HG02981 (cell line): ENCODE measurements around the gene CEND1.

Source experiments
- ATAC-seq: cut with Tn5 transposase; IDR thresholded peaks from one replicate; pipeline ENCODE4 v1.9.1; 2021; ENCODE audit warnings: mild to moderate bottlenecking, moderate library complexity; ENCODE audit not compliant: unreplicated experiment

The CEND1 gene

GRCh38 chr11:789943-790342 is at the start of gene CEND1:
CEND1 (minus strand) TSS chr11:790090; CDS start chr11:788576, 1,514 bp downstream.
- no peak for ATAC-seq

DNA sequence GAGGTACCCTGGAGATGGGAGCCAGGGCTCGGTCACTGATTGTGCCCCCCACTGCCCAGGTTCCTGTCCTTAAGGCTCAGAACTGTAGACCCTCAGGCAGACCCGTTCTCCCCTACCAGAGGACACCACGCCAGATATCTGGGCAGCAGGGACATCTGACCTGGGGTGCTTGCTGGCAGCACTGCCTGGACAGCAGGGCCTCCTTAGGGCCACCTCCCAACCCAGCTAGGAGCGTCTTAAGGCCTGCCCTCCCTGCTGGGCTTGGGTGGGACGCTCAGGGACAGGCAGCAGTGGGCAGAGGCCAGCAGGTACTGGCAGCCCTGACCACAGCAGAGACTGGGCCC is 49.4 kb upstream of the CEND1 start:
- ATAC-seq: no peak

DNA sequence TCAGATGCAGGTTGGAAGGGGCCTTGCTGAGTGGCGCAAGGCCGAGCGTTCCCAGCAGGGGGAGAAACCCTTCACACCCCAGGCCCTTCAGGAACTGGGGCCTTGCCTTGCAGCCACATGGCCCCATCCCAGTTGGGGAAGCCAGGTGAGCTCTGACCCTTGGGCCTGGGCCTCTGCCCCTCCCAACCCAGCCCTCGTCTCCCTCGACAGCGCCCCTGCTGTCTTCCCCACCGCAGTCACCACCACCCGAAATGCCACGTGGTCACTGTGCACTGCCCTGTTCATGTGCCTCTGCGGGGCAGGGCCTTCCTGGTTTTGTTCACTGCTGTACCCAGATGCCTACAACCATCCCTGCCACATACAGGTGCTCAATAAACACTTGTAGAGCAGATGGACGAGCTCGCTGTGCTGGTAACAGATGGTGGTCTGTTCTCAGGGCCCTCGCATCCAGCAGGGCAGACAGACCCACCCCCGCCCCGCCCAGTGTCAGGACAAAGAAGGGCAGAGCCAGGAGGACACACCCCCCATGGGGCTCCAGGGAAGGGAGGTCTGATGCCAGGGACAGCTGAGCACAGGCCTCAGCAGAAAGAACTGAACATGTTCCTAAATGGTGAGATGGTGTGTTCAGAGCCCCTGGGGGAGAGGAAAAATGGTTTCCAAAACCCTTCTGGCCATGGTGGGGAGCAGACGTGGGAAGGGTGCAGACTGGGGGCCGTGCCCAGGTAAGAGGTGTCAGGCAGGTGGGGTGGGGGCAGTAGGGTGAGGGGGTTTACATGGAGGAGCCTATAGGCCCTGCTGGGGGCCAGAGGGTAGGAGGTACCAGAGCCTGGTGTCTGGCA is 48.8 kb upstream of the CEND1 start:
- no peak for ATAC-seq

GRCh38 chr11:837990-838307 is 48.1 kb upstream of the CEND1 start:
- ATAC-seq: no peak

DNA sequence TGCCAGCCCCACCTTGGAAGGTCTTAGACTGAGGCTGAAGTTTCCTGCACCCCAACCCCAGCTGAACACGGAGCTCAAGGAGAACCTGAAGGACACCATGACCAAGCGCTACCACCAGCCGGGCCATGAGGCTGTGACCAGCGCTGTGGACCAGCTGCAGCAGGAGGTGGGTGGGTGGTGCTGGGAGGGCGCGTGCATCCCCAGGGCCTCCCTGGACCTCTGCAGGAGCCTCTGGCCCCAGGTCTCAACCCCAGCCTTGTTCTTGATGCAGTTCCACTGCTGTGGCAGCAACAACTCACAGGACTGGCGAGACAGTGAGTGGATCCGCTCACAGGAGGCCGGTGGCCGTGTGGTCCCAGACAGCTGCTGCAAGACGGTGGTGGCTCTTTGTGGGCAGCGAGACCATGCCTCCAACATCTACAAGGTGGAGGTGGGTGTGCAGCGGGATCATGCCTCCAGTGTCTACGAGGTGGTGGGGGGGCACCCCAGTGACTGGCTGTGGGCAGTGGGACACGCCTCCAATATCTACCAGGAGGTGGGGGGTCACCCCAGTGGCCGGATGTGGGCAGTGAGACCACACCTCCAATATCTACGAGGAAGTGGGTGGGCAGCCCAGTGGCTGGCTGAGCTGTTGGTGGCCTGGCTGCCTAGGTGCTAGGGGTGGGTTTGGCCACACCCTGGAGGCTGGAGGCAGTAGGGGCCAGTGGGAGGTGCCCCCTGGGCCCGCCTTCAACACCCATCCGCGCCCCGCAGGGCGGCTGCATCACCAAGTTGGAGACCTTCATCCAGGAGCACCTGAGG is 47.5 kb upstream of the CEND1 start:
- no peak for ATAC-seq

- no peak for ATAC-seq
These were observed 46.8 kb upstream of the CEND1 start for GRCh38 chr11:836700-837099.

- ATAC-seq: no peak
These were observed 46.4 kb upstream of the CEND1 start for GRCh38 chr11:836274-836673.

- ATAC-seq: no peak
These were observed 44.8 kb upstream of the CEND1 start for GRCh38 chr11:834371-835316.

DNA sequence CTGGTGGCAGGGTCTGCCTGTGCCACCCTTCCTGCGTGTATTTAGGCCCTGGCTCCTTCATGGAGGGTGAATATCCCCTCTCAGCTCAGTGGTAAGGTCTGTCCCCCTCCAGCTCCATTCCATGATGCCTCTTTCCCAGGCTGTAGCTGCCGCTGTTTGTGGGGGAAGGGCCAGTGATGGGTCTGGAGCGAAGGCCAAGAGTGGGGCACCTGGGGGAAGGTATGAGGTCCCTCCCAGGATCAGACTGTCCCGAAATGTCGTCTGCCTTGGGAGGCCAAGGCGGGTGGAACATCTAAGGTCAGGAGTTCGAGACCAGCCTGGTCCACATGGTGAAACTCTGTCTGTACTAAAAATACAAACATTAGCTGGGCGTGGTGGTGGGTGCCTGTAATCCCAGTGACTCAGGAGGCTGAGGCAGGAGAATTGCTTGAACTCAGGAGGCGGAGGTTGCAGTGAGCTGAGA is 44.0 kb upstream of the CEND1 start:
- no peak for ATAC-seq

DNA sequence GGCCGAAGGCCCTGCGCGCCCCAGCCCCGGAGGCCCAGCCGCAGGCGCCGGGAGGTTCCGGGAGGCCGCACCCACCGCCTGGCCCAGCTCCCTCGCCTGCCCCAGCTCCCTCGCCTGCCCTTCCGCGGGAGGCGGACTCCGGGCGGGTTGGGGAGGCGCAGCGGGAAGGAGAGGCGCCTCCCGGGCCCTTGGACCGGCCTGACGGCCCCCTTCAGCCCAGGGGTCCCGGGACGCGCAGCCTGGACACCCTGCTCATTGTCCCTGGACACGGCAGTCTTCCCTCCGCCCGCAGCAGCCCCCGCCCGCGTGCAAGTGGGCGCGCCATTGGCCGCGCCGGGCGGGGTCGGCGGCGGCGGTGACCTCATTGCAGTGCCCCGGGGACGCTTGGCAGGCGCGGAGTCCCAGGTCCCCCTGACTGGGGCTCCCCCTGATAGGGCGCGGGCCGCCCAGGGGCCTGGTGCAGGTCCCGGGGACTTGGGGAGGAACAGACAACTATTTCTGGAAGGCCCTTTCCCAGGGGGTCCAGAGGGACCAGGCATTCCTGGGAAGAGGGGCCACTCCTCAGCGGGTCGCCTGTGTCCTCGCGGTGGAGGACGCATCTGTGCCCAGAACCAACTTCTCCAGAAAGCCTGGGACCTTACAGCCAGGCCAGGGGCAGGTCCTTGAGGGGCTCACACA is 43.4 kb upstream of the CEND1 start:
- no peak for ATAC-seq

DNA sequence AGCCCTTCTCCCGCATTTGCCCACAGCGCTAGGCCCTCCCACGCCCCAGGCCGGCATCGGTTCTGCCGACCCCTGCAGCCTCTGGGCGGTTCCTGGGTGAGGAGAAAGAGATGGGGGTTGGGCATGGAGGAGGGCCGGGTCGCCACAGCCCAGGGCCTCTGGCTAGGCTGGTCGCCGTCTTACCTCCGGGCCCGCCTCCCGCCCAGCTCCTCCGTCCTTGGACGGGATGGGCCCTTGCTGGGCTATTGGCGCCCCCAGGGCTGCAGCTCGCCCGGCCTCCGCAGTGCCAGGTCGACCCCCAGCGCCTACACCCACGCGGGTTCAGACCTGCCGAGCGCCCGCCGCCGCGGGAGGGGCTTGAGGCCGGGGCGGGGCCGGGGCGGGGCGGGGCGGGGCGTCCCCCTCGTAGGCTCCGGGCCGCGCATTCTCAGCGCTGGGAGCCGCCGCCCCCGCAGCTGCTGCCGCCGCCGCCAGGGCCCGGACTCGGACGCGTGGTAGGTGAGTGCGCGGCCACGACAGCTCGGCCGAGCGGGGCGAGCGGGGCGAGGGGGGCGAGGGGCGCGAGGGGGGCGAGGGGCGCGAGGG is 42.7 kb upstream of the CEND1 start, which contains the start of gene CD151:
CD151 (plus strand) TSS at position 424 of the 585 bp plus-strand sequence. CDS start 3,118 bp downstream, outside the sequence.
- peak; percentile 40 for ATAC-seq

- no peak for ATAC-seq
These were observed 42.2 kb upstream of the CEND1 start for GRCh38 chr11:831961-832528.

DNA sequence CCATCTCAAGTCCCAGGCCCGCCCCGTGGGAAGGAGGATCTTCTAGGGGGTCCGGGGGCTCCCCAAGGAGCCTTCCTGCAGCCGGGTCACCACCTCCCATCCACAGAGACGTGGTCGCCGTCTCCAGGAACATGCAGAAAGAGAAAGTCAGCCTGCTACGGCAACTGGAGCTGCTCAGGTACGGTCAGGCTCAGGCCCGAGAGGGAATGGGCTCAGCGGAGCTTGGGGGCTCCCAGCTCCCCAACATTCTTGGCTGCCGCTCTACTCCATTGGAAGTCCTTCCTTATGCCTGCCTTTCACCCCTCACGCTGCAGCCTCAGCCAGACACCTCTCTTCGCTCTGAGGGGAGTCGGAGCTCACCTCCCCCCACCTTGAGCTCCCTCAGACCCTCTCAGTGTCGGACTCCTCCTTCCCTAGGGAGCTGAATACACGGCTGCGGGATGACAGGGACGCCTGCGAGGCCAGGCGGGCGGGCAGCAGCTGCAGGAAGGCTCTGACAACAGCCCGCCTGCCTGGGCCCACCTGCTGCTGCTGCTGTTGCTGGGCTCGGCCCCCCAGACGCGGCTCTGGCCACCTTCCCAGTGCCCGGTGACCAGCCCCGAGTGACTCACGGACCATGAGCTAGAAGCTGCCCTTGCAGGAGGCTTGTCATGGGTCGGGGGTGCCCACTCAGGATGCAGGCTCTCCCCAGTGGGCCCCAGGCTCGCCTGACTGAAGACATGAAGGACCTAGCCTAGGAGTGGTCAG is 41.4 kb upstream of the CEND1 start:
- ATAC-seq: no peak

DNA sequence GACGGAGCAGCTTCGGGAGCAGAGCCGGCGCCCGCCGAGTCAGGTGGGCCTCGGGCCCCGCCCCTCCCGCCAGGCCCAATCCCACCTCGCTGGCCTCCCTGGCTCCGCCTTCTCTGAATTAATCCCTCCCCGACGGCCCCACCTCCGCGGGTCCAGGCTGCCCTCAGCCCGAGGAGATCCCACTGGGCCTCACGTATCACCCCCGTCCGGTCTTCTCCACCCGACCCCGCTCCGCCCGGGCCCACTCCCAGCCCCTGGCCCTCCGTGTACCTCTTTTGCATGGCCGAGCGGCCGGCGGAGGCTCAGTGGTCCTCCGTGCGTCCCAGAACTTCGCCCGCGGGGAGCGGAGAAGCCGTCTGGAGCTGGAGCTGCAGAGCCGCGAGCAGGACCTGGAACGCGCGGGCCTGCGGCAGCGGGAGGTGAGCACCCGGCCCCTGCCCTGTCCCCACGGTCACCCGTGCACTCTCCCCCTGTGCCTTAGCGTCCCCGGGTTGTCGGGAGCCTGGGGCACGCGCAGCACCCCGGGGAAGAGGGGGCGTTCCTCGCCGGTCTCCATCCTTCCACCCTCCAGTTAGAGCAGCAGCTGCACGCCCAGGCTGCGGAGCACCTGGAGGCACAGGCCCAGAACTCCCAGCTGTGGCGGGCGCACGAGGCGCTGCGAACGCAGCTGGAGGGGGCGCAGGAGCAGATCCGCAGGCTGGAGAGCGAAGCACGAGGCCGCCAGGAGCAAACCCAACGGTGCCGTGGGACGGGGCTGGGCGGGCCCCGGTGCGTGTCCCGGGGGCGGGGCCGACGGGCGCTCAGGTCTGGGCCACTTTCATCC is 40.6 kb upstream of the CEND1 start:
- ATAC-seq: no peak

GRCh38 chr11:829847-830294 is 40.0 kb upstream of the CEND1 start:
- no peak for ATAC-seq

- ATAC-seq: no peak
These were observed 39.4 kb upstream of the CEND1 start for GRCh38 chr11:829176-829846.

GRCh38 chr11:828506-829175 is 38.8 kb upstream of the CEND1 start:
- no peak for ATAC-seq
